Measurements from ENCODE around the gene ARL8A.
"Not testable (repeated sequence)": the region's sequence is repeated elsewhere in the genome, so short reads cannot be mapped to it uniquely, and the experiment has no call there.

The ARL8A gene

GRCh38 chr1:202167708-202168415 is 23.3 kb upstream of the ARL8A start:
- no peak for DNase-seq
- H3K27ac ChIP-seq (ENCODE audit: low read length) = no peak overlapping the region
- no peaks in the 10 kb centered on the region for H3K9me3 ChIP-seq (replicated peaks; ENCODE audit: insufficient read depth, low read length)
- H3K36me3 ChIP-seq (replicated peaks; ENCODE audit: insufficient read depth, low read length) = no peaks in the 10 kb centered on the region
- no peaks in the 10 kb centered on the region for H3K4me1 ChIP-seq (ENCODE audit: low read length)
- no peaks in the 10 kb centered on the region for H3F3A ChIP-seq (ENCODE audit: insufficient read depth, low read length)
- TF ChIP-seq EZH2 (optimal IDR thresholded peaks at IDR 0.05; ENCODE audit: low read depth, low read length) (no peak), CTCF (IDR thresholded peaks at IDR 0.05; ENCODE audit: low read length) (no peak), EZH2phosphoT487 (IDR thresholded peaks at IDR 0.05; ENCODE audit: low read length) (no peak)
- no peaks in the 10 kb centered on the region for H4K20me1 ChIP-seq (ENCODE audit: insufficient read depth, low read length)
- H3K9me2 ChIP-seq (replicated peaks; ENCODE audit: insufficient read depth, low read length) = no peaks in the 10 kb centered on the region
- no peak overlapping the region for H3K9ac ChIP-seq (ENCODE audit: low read length)
- H3K27me3 ChIP-seq (replicated peaks; ENCODE audit: insufficient read depth, low read length) = no peaks in the 10 kb centered on the region
- no peak overlapping the region for H2AFZ ChIP-seq (ENCODE audit: low read length)
- H3K79me2 ChIP-seq (ENCODE audit: low read length) = no peaks in the 10 kb centered on the region
- no peak overlapping the region for H3K4me2 ChIP-seq (ENCODE audit: low read depth, low read length)
- H3K4me3 ChIP-seq (ENCODE audit: low read length) = no peak overlapping the region

GRCh38 chr1:202167054-202167453 is 22.5 kb upstream of the ARL8A start:
- not testable (repeated sequence) for H3K9ac ChIP-seq (ENCODE audit: low read length); H3K27me3 ChIP-seq (replicated peaks; ENCODE audit: insufficient read depth, low read length); H2AFZ ChIP-seq (ENCODE audit: low read length); H3F3A ChIP-seq (ENCODE audit: insufficient read depth, low read length); H3K9me3 ChIP-seq (replicated peaks; ENCODE audit: insufficient read depth, low read length); H3K27ac ChIP-seq (ENCODE audit: low read length); H3K9me2 ChIP-seq (replicated peaks; ENCODE audit: insufficient read depth, low read length); H3K4me2 ChIP-seq (ENCODE audit: low read depth, low read length); H4K20me1 ChIP-seq (ENCODE audit: insufficient read depth, low read length); H3K36me3 ChIP-seq (replicated peaks; ENCODE audit: insufficient read depth, low read length); H3K79me2 ChIP-seq (ENCODE audit: low read length); H3K4me1 ChIP-seq (ENCODE audit: low read length); DNase-seq; H3K4me3 ChIP-seq (ENCODE audit: low read length)

- H3K27ac ChIP-seq (ENCODE audit: low read length) = no peak overlapping the region
- H3F3A ChIP-seq (ENCODE audit: insufficient read depth, low read length) = no peaks in the 10 kb centered on the region
- no peak overlapping the region for H3K9ac ChIP-seq (ENCODE audit: low read length)
These were observed 21.7 kb upstream of the ARL8A start for GRCh38 chr1:202165942-202166843.

More at GRCh38 chr1:202165942-202166843, 21.7 kb upstream of the ARL8A start:
- Histone ChIP-seq H3K4me2 (ENCODE audit: low read depth, low read length) (no peak overlapping the region), H3K79me2 (ENCODE audit: low read length) (peaks cover 4% of the 10 kb centered on the region), H3K27me3 (replicated peaks; ENCODE audit: insufficient read depth, low read length) (no peaks in the 10 kb centered on the region), H3K9me3 (replicated peaks; ENCODE audit: insufficient read depth, low read length) (no peaks in the 10 kb centered on the region), H3K4me1 (ENCODE audit: low read length) (peaks cover 1% of the 10 kb centered on the region; the same call in 1 of the 2 replicates), H3K9me2 (replicated peaks; ENCODE audit: insufficient read depth, low read length) (no peaks in the 10 kb centered on the region), H3K4me3 (ENCODE audit: low read length) (no peak overlapping the region), H3K36me3 (replicated peaks; ENCODE audit: insufficient read depth, low read length) (no peaks in the 10 kb centered on the region), H4K20me1 (ENCODE audit: insufficient read depth, low read length) (no peaks in the 10 kb centered on the region), H2AFZ (ENCODE audit: low read length) (no peak overlapping the region)
- TF ChIP-seq CTCF (IDR thresholded peaks at IDR 0.05; ENCODE audit: low read length) = no peak
- no peak for TF ChIP-seq EZH2phosphoT487 (IDR thresholded peaks at IDR 0.05; ENCODE audit: low read length)
- no peak for TF ChIP-seq EZH2 (optimal IDR thresholded peaks at IDR 0.05; ENCODE audit: low read depth, low read length)
- no peak for DNase-seq
